HepG2 (cell line): ENCODE results near the gene APRT. TPM values are rescaled to one million over a fixed set of nuclear protein-coding genes. Genes with fewer than 3 reads are reported as not detected.

Experiments used
- HIVEP1 ChIP-seq: sonication (generic); formaldehyde crosslinking; IDR thresholded peaks from 2 replicates; pipeline ENCODE4 v1.4.0; 2020; ENCODE audit warnings: mild to moderate bottlenecking, missing genetic modification reagents
- IKZF5 ChIP-seq: IDR thresholded peaks from 2 replicates; pipeline ENCODE4 v1.6.1; 2018; ENCODE audit warnings: missing genetic modification reagents, mild to moderate bottlenecking, missing compliant biosample characterization
- KDM2A ChIP-seq: sonication (generic); formaldehyde crosslinking; IDR thresholded peaks from 2 replicates; pipeline ENCODE4 v1.4.0; 2020; ENCODE audit warnings: low read depth, missing genetic modification reagents, borderline replicate concordance
- MTF2 ChIP-seq: sonication (generic); formaldehyde crosslinking; IDR thresholded peaks from 2 replicates; pipeline ENCODE4 v1.5.0; 2020; ENCODE audit warnings: missing genetic modification reagents, borderline replicate concordance
- MYC ChIP-seq: sonication (generic); formaldehyde crosslinking; IDR thresholded peaks from 2 replicates; pipeline ENCODE4 v1.9.0; 2021; ENCODE audit warnings: missing genetic modification reagents, borderline replicate concordance
- PHF5A ChIP-seq: IDR thresholded peaks from one replicate; pipeline ENCODE4 v1.6.1; 2018; ENCODE audit warnings: low read depth, missing genetic modification reagents; ENCODE audit not compliant: unreplicated experiment
- PITX1 ChIP-seq: sonication (generic); formaldehyde crosslinking; IDR thresholded peaks from 2 replicates; pipeline ENCODE4 v1.5.1; 2020; ENCODE audit warnings: mild to moderate bottlenecking, missing genetic modification reagents
- POGZ ChIP-seq: sonication (generic); formaldehyde crosslinking; IDR thresholded peaks from 2 replicates; pipeline ENCODE4 v1.4.0; 2020; ENCODE audit warnings: mild to moderate bottlenecking, missing genetic modification reagents
- RAD21 ChIP-seq: fragments of 450-650 bp; formaldehyde crosslinking; IDR thresholded peaks from 2 replicates; pipeline ENCODE4 v1.5.0; 2020; ENCODE audit warnings: mild to moderate bottlenecking
- SOX6 ChIP-seq, 2 experiments: fragments of 450-650 bp in 1 of 2; sonication (generic) in 1 of 2; formaldehyde crosslinking in 1 of 2; IDR thresholded peaks; 2 replicates each; pipeline versions ENCODE4 v1.4.0 to v1.6.1; 2017 to 2020; ENCODE audit warnings: antibody characterized with exemption in 1 of 2, mild to moderate bottlenecking in 1 of 2, missing genetic modification reagents in 1 of 2
- YY1 ChIP-seq: IDR thresholded peaks from 2 replicates; pipeline ENCODE4 v1.6.1; 2011; ENCODE audit warnings: low read length, low read depth, moderate library complexity, mild to moderate bottlenecking; ENCODE audit not compliant: insufficient read depth, insufficient replicate concordance
- ZBTB8A ChIP-seq: sonication (generic); formaldehyde crosslinking; IDR thresholded peaks from 2 replicates; pipeline ENCODE4 v1.4.0; 2020; ENCODE audit warnings: mild to moderate bottlenecking, low read depth, missing genetic modification reagents, borderline replicate concordance
- ZMYM2 ChIP-seq: sonication (generic); formaldehyde crosslinking; IDR thresholded peaks from 2 replicates; pipeline ENCODE4 v1.8.0; 2022; ENCODE audit warnings: mild to moderate bottlenecking, missing genetic modification reagents
- ZNF558 ChIP-seq: sonication (generic); formaldehyde crosslinking; IDR thresholded peaks from 2 replicates; pipeline ENCODE4 v1.9.0; 2022; ENCODE audit warnings: mild to moderate bottlenecking, missing genetic modification reagents, borderline replicate concordance
- ZNF737 ChIP-seq: sonication (generic); formaldehyde crosslinking; IDR thresholded peaks from 2 replicates; pipeline ENCODE4 v1.5.0; 2020; ENCODE audit warnings: missing genetic modification reagents, mild to moderate bottlenecking, borderline replicate concordance
- polyA plus RNA-seq, 8 experiments: library from polyadenylated mRNA; depleted of rRNA in 3 of 8; stranded (reverse) in 7 of 8; unstranded in 1 of 8; fragments of >200 nt; fragmentation: Illumina TruSeq in 4 of 8; extraction: Trizol in 4 of 8; gene quantifications; 2 replicates each; pipeline versions ENCODE4 v1.2.1 to v1.2.3, GENCODE V29; 2011 to 2016; ENCODE audit warnings: low read depth in 4 of 8, missing spikeins in 1 of 8, mixed read lengths in 1 of 8; ENCODE audit not compliant: insufficient read depth in 1 of 8
- total RNA-seq, 5 experiments: library from RNA; depleted of rRNA; stranded (reverse); fragments of >200 nt; fragmentation: Illumina TruSeq; extraction: Trizol; gene quantifications; 2 replicates each; pipeline ENCODE4 v1.2.3, GENCODE V29; 2016; ENCODE audit warnings: low read depth in 1 of 5
- TF ChIP-seq, protein P1 (sequence below): IDR thresholded peaks from 2 replicates; pipeline ENCODE4 v1.6.1; 2016
- TF ChIP-seq, protein P2 (sequence below): sonication (generic); formaldehyde crosslinking; IDR thresholded peaks from 2 replicates; pipeline ENCODE4 v1.4.0; 2020; ENCODE audit warnings: missing genetic modification reagents, borderline replicate concordance
- TF ChIP-seq, protein P3 (sequence below): sonication (generic); formaldehyde crosslinking; IDR thresholded peaks from 2 replicates; pipeline ENCODE4 v1.4.0; 2020; ENCODE audit warnings: mild to moderate bottlenecking, missing genetic modification reagents
- TF ChIP-seq, protein P4 (sequence below): sonication (generic); formaldehyde crosslinking; IDR thresholded peaks from 2 replicates; pipeline ENCODE4 v1.9.0; 2022; ENCODE audit warnings: low read depth, missing genetic modification reagents
- TF ChIP-seq, protein P5 (sequence below): sonication (generic); formaldehyde crosslinking; IDR thresholded peaks from 2 replicates; pipeline ENCODE4 v1.4.0; 2020; ENCODE audit warnings: missing genetic modification reagents

APRT gene
- total and polyA plus RNA-seq, 2 of the 13 experiments (the other 11 are each of a cell fraction or from before 2014, with no cell fraction given): 155 to 242 TPM

GRCh38 chr16:88804552-88805339, 7.0 kb downstream of the APRT start (continued):
- TF ChIP-seq IKZF5 (no peak), ZMYM2 (CRISPR knock-in tag) (no peak), HIVEP1 (CRISPR knock-in tag) (no peak; the same call in none of the 2 replicates), MYC (CRISPR knock-in tag) (peak; percentile 60; the same call in 1 of the 2 replicates), MTF2 (CRISPR knock-in tag) (no peak), SOX6 (IDR thresholded peaks at IDR 0.05) (no peak), SOX6 (CRISPR knock-in tag; IDR thresholded peaks at IDR 0.05) (peak; percentile 56), RAD21 (peak; percentile 48), PHF5A (CRISPR knock-in tag) (no peak), ZNF737 (CRISPR knock-in tag) (no peak), POGZ (CRISPR knock-in tag) (no peak), YY1 (no peak), ZNF558 (no peak), ZBTB8A (CRISPR knock-in tag) (no peak), KDM2A (CRISPR knock-in tag) (peak; percentile 96; the same call in 1 of the 2 replicates), PITX1 (CRISPR knock-in tag) (peak; percentile 70; the same call in 1 of the 2 replicates)
- TF ChIP-seq, protein P1, sequence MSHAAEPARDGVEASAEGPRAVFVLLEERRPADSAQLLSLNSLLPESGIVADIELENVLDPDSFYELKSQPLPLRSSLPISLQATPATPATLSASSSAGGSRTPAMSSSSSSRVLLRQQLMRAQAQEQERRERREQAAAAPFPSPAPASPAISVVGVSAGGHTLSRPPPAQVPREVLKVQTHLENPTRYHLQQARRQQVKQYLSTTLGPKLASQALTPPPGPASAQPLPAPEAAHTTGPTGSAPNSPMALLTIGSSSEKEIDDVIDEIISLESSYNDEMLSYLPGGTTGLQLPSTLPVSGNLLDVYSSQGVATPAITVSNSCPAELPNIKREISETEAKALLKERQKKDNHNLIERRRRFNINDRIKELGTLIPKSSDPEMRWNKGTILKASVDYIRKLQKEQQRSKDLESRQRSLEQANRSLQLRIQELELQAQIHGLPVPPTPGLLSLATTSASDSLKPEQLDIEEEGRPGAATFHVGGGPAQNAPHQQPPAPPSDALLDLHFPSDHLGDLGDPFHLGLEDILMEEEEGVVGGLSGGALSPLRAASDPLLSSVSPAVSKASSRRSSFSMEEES (CRISPR knock-in tag): 0 out of 2 replicates have a peak, but pooled peaks have one; percentile 34
- TF ChIP-seq, protein P2, sequence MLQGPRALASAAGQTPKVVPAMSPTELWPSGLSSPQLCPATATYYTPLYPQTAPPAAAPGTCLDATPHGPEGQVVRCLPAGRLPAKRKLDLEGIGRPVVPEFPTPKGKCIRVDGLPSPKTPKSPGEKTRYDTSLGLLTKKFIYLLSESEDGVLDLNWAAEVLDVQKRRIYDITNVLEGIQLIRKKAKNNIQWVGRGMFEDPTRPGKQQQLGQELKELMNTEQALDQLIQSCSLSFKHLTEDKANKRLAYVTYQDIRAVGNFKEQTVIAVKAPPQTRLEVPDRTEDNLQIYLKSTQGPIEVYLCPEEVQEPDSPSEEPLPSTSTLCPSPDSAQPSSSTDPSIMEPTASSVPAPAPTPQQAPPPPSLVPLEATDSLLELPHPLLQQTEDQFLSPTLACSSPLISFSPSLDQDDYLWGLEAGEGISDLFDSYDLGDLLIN (CRISPR knock-in tag): no peak
- TF ChIP-seq, protein P3, sequence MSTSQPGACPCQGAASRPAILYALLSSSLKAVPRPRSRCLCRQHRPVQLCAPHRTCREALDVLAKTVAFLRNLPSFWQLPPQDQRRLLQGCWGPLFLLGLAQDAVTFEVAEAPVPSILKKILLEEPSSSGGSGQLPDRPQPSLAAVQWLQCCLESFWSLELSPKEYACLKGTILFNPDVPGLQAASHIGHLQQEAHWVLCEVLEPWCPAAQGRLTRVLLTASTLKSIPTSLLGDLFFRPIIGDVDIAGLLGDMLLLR (CRISPR knock-in tag): 0 out of 2 replicates have a peak, but pooled peaks have one; percentile 72
- TF ChIP-seq, protein P4, sequence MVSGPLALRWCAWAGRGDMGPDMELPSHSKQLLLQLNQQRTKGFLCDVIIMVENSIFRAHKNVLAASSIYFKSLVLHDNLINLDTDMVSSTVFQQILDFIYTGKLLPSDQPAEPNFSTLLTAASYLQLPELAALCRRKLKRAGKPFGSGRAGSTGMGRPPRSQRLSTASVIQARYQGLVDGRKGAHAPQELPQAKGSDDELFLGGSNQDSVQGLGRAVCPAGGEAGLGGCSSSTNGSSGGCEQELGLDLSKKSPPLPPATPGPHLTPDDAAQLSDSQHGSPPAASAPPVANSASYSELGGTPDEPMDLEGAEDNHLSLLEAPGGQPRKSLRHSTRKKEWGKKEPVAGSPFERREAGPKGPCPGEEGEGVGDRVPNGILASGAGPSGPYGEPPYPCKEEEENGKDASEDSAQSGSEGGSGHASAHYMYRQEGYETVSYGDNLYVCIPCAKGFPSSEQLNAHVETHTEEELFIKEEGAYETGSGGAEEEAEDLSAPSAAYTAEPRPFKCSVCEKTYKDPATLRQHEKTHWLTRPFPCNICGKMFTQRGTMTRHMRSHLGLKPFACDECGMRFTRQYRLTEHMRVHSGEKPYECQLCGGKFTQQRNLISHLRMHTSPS (CRISPR knock-in tag): peak; percentile 83
- TF ChIP-seq, protein P5, sequence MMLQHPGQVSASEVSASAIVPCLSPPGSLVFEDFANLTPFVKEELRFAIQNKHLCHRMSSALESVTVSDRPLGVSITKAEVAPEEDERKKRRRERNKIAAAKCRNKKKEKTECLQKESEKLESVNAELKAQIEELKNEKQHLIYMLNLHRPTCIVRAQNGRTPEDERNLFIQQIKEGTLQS (CRISPR knock-in tag): peak; percentile 84
